Thoracic aorta (tissue), 2 donors: ENCODE measurements around the gene C13orf42. TPM values are rescaled to one million over a fixed set of nuclear protein-coding genes. Genes with fewer than 3 reads are reported as not detected.
"Not testable (repeated sequence)": the region's sequence is repeated elsewhere in the genome, so short reads cannot be mapped to it uniquely, and the experiment has no call there.

Experiments used
- ATAC-seq: fragments of 150-250 bp; one replicate; pipeline ENCODE4 v1.8.0; 2017; ENCODE audit warnings: low read depth; ENCODE audit not compliant: insufficient number of reproducible peaks, low FRiP score
- DNase-seq: peaks from one replicate; pipeline ENCODE4 v3.0.0-alpha.2; 2020; ENCODE audit warnings: low spot score
- H3K27ac ChIP-seq, 2 donors: fragments of 200-600 bp; sonication (generic); 1 replicate in 1 of 2; 2 replicates in 1 of 2; pipeline ENCODE4 v1.5.1; 2016; ENCODE audit warnings: mild to moderate bottlenecking in 2 of 2, moderate library complexity in 2 of 2
- H3K27me3 ChIP-seq: fragments of 200-600 bp; sonication (generic); replicated peaks from 2 replicates; pipeline ENCODE4 v1.6.0; 2016; ENCODE audit warnings: mild to moderate bottlenecking; ENCODE audit not compliant: insufficient read depth
- H3K36me3 ChIP-seq: fragments of 200-600 bp; sonication (generic); one replicate; pipeline ENCODE4 v1.5.1; 2016
- H3K4me1 ChIP-seq, 2 donors: fragments of 200-600 bp; sonication (generic); 1 replicate in 1 of 2; 2 replicates in 1 of 2; pipeline versions ENCODE4 v1.5.1 to v1.6.0; 2016; ENCODE audit warnings: low read depth in 2 of 2, mild to moderate bottlenecking in 1 of 2; ENCODE audit not compliant: control insufficient read depth in 1 of 2
- H3K4me3 ChIP-seq: fragments of 200-600 bp; sonication (generic); 2 replicates; pipeline ENCODE4 v1.5.1; 2016; ENCODE audit warnings: mild to moderate bottlenecking
- H3K9me3 ChIP-seq: fragments of 200-600 bp; sonication (generic); 2 replicates; pipeline ENCODE4 v1.5.1; 2016
- total RNA-seq, 2 donors: library from RNA; depleted of rRNA; stranded (reverse); fragments of >200 nt; gene quantifications; one replicate each; pipeline versions ENCODE4 v1.1.0 to v1.2.3, GENCODE V29; 2016
- TF ChIP-seq, protein P1 (sequence below): fragments of 200-600 bp; sonication (generic); IDR thresholded peaks from one replicate; pipeline ENCODE4 v1.5.1; 2019; ENCODE audit warnings: antibody characterized with exemption

Gene C13orf42
- total RNA-seq, 2 donors from 2014 or later = not detected

DNA sequence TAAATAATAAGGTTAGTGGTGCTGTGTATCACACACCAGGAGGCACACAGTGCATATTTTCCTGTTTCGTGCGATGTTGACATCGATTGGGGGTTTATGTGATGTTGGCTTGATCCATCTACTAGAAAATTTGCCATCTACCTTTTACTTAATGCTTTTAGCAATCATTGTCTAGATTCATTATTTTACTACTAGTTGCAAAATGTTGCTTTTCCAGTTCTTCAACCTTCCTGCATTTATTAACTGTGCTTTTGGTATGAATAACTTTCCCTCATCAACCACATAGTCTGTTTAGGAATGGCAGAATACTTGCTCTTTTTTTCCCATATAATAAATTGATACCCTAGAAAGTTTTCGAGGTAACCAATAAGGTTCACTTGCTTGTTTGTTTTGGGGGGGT is 17.5 kb downstream of the C13orf42 start:
- no peak overlapping the region for H3K4me3 ChIP-seq
- TF ChIP-seq, protein P1, sequence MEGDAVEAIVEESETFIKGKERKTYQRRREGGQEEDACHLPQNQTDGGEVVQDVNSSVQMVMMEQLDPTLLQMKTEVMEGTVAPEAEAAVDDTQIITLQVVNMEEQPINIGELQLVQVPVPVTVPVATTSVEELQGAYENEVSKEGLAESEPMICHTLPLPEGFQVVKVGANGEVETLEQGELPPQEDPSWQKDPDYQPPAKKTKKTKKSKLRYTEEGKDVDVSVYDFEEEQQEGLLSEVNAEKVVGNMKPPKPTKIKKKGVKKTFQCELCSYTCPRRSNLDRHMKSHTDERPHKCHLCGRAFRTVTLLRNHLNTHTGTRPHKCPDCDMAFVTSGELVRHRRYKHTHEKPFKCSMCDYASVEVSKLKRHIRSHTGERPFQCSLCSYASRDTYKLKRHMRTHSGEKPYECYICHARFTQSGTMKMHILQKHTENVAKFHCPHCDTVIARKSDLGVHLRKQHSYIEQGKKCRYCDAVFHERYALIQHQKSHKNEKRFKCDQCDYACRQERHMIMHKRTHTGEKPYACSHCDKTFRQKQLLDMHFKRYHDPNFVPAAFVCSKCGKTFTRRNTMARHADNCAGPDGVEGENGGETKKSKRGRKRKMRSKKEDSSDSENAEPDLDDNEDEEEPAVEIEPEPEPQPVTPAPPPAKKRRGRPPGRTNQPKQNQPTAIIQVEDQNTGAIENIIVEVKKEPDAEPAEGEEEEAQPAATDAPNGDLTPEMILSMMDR = no peak
- no peaks in the 10 kb centered on the region for H3K27me3 ChIP-seq
- no peak for ATAC-seq
- no peak for DNase-seq
- no peaks in the 10 kb centered on the region for H3K4me1 ChIP-seq
- H3K27ac ChIP-seq = no peak overlapping the region
- no peaks in the 10 kb centered on the region for H3K36me3 ChIP-seq
- no peaks in the 10 kb centered on the region for H3K9me3 ChIP-seq

DNA sequence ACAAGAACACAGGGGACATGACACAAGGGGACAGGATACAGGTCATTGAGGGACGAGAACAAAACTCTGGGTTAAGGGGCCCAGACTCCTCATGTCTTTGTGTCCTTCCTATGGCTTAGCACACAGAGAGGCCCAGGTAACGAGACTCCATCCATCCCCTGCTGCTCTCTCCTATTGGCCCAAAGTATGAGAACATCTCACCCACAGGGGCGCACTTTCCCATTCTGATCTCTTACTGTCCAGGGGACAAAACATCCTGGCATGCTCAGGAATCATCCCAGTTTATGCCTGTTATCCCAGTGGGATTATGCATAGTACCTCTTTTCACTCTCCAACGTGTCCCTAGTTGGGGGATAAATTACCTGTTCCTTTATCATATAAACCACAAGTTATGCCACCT is 19.2 kb downstream of the C13orf42 start:
- Histone ChIP-seq H3K9me3 (no peaks in the 10 kb centered on the region), H3K27ac (no peak overlapping the region), H3K4me3 (no peak overlapping the region), H3K27me3 (no peaks in the 10 kb centered on the region), H3K36me3 (no peaks in the 10 kb centered on the region), H3K4me1 (no peaks in the 10 kb centered on the region)
- ATAC-seq (no peak), DNase-seq (no peak)
- TF ChIP-seq, protein P1 = no peak

DNA sequence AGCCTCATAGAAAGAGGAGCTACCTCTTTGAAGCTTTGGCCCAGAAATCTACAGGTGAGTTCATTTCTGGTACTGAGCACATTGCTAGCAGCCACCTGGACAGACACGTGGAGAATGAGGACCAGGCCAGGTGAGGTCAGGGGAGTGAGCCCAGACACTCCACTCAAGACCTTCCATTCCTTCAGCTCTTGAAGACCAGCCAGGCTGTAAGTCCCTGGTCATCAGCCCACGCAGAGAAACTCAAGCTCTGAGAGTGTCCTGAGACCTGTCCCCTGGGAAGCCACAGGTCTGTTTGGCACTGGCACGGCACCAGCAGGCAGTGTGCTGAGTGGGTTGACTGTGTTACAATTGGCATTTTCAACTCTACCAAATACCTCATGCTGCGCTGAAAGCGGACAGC is 27.4 kb downstream of the C13orf42 start:
- H3K27me3 ChIP-seq = no peaks in the 10 kb centered on the region
- no peaks in the 10 kb centered on the region for H3K36me3 ChIP-seq
- no peak overlapping the region for H3K27ac ChIP-seq
- DNase-seq (no peak), ATAC-seq (no peak)
- no peaks in the 10 kb centered on the region for H3K9me3 ChIP-seq
- H3K4me3 ChIP-seq = no peak overlapping the region
- TF ChIP-seq, protein P1 = no peak
- H3K4me1 ChIP-seq = peaks cover 0 to 4% of the 10 kb centered on the region in 2 donors

DNA sequence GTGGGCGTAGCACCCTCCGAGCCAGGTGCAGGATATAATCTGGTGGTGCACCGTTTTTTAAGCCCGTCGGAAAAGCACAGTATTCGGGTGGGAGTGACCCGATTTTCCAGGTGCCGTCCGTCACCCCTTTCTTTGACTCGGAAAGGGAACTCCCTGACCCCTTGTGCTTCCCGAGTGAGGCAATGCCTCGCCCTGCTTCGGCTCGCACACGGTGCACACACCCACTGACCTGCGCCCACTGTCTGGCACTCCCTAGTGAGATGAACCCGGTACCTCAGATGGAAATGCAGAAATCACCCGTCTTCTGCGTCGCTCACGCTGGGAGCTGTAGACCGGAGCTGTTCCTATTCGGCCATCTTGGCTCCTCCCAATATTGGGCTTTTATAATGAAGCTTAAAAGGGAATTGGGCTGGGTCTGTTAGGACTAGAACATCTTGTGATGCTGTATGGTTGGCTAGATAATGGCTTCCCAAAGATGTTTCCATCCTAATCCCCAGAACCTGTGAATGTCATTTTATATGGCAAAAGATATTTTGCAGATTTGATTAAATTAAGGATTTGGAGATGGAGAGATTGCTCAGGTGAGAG is 30.5 kb downstream of the C13orf42 start:
- not testable (repeated sequence) for H3K27me3 ChIP-seq, H3K4me3 ChIP-seq, H3K9me3 ChIP-seq, ATAC-seq, DNase-seq, H3K36me3 ChIP-seq, H3K27ac ChIP-seq, H3K4me1 ChIP-seq

GRCh38 chr13:51071493-51071892 is 39.6 kb downstream of the C13orf42 start:
- ATAC-seq = no peak
- no peaks in the 10 kb centered on the region for H3K36me3 ChIP-seq
- no peak overlapping the region for H3K27ac ChIP-seq
- H3K4me3 ChIP-seq = no peak overlapping the region
- no peaks in the 10 kb centered on the region for H3K27me3 ChIP-seq
- H3K4me1 ChIP-seq = peaks cover 0 to 3% of the 10 kb centered on the region in 2 donors
- TF ChIP-seq, protein P1 = no peak
- H3K9me3 ChIP-seq = no peaks in the 10 kb centered on the region
- no peak for DNase-seq
